Hematopoietic multipotent progenitor cell treated with erythropoietin and hydrocortisone succinate and interleukin-3 and kit ligand, for 8 days (in vitro differentiated cells): Measurements from ENCODE around the gene DTWD2.
"Not testable (repeated sequence)": the region's sequence is repeated elsewhere in the genome, so short reads cannot be mapped to it uniquely, and the experiment has no call there.

Source experiments
- DNase-seq: peaks from one replicate; pipeline ENCODE4 v3.0.0-alpha.2; 2015

Gene DTWD2

GRCh38 chr5:118857700-118858099, 130.6 kb downstream of the DTWD2 start:
- peak; percentile 84 for DNase-seq

- no peak for DNase-seq
These were observed 133.5 kb downstream of the DTWD2 start for GRCh38 chr5:118854819-118855218.

GRCh38 chr5:118851785-118852184, 136.6 kb downstream of the DTWD2 start:
- not testable (repeated sequence) for DNase-seq

- DNase-seq = not testable (repeated sequence)
These were observed 138.8 kb downstream of the DTWD2 start for GRCh38 chr5:118849507-118849906.

- DNase-seq = peak; percentile 67
These were observed 144.0 kb downstream of the DTWD2 start for GRCh38 chr5:118844351-118844750.

- no peak for DNase-seq
These were observed 153.6 kb downstream of the DTWD2 start for GRCh38 chr5:118834710-118835109.

GRCh38 chr5:118832974-118833373, 155.4 kb downstream of the DTWD2 start:
- DNase-seq = no peak

- no peak for DNase-seq
These were observed 163.1 kb downstream of the DTWD2 start for GRCh38 chr5:118825226-118825625.

GRCh38 chr5:118818604-118819003, 169.7 kb downstream of the DTWD2 start:
- no peak for DNase-seq

- no peak for DNase-seq
These were observed 179.9 kb downstream of the DTWD2 start for GRCh38 chr5:118808441-118808840.

- no peak for DNase-seq
These were observed 181.8 kb downstream of the DTWD2 start for GRCh38 chr5:118806571-118806970.

- DNase-seq = no peak
These were observed 186.0 kb downstream of the DTWD2 start for GRCh38 chr5:118802335-118802734.

- no peak for DNase-seq
These were observed 192.3 kb downstream of the DTWD2 start for GRCh38 chr5:118796081-118796480.

GRCh38 chr5:118794281-118794680, 194.1 kb downstream of the DTWD2 start:
- no peak for DNase-seq

GRCh38 chr5:118793652-118794051, 194.7 kb downstream of the DTWD2 start:
- DNase-seq = no peak

GRCh38 chr5:118793091-118793490, 195.3 kb downstream of the DTWD2 start:
- DNase-seq = no peak

GRCh38 chr5:118791926-118792734, 196.2 kb downstream of the DTWD2 start:
- peak; percentile 77 for DNase-seq

GRCh38 chr5:118789366-118789765, 199.0 kb downstream of the DTWD2 start:
- DNase-seq = no peak

GRCh38 chr5:118788351-118788750, 200.0 kb downstream of the DTWD2 start:
- DNase-seq = no peak
